Lung (tissue), 14 donors: ENCODE data around the gene USP17L27. TPM values are rescaled to one million over a fixed set of nuclear protein-coding genes. Genes with fewer than 3 reads are reported as not detected.
"Not testable (repeated sequence)": the region's sequence is repeated elsewhere in the genome, so short reads cannot be mapped to it uniquely, and the experiment has no call there.

Experiments
- ATAC-seq: fragments of 200-7000 bp; cut with Tn5 transposase; one replicate; pipeline ENCODE4 v1.9.1; 2020; ENCODE audit warnings: moderate number of reproducible peaks; ENCODE audit not compliant: insufficient read depth, low FRiP score
- DNase-seq, 3 donors: peaks; one replicate each; pipeline ENCODE4 v3.0.0-alpha.2; 2013 to 2017
- H3K27ac ChIP-seq, 2 donors: one replicate each; pipeline ENCODE4 v1.5.1; 2013; ENCODE audit warnings: mild to moderate bottlenecking in 2 of 2, moderate library complexity in 2 of 2, control low read depth in 1 of 2, inconsistent platforms in 1 of 2, low read depth in 1 of 2, low read length in 1 of 2
- H3K27me3 ChIP-seq, 3 donors: one replicate each; pipeline ENCODE4 v1.5.1; 2013; ENCODE audit warnings: low read length in 2 of 3; ENCODE audit not compliant: control insufficient read depth in 3 of 3, insufficient read depth in 3 of 3
- H3K36me3 ChIP-seq, 4 donors: one replicate each; pipeline ENCODE4 v1.5.1; 2013; ENCODE audit warnings: low read length in 4 of 4, mild to moderate bottlenecking in 1 of 4, moderate library complexity in 1 of 4; ENCODE audit not compliant: control insufficient read depth in 4 of 4, insufficient read depth in 4 of 4
- H3K4me1 ChIP-seq, 5 donors: one replicate each; pipeline ENCODE4 v1.5.1; 2013; ENCODE audit warnings: low read length in 5 of 5, mild to moderate bottlenecking in 2 of 5, moderate library complexity in 1 of 5; ENCODE audit not compliant: control insufficient read depth in 5 of 5, insufficient read depth in 5 of 5
- H3K4me3 ChIP-seq: one replicate; pipeline ENCODE4 v1.5.1; 2013; ENCODE audit warnings: mild to moderate bottlenecking, control low read depth, moderate library complexity
- H3K9ac ChIP-seq, 2 donors: one replicate each; pipeline ENCODE4 v1.5.1; 2013; ENCODE audit warnings: low read length in 2 of 2, control low read depth in 1 of 2; ENCODE audit not compliant: insufficient read depth in 1 of 2
- H3K9me3 ChIP-seq, 4 donors: one replicate each; pipeline ENCODE4 v1.5.1; 2013; ENCODE audit warnings: low read length in 3 of 4, mild to moderate bottlenecking in 1 of 4, moderate library complexity in 1 of 4; ENCODE audit not compliant: control insufficient read depth in 4 of 4, insufficient read depth in 3 of 4
- WGBS, 2 donors: extraction: QIAGEN DNeasy Blood & Tissue Kit; methylation state at CpG; one replicate each; pipeline ENCODE4 v1.1.7; 2013; 5-methylcytosine and 5-hydroxymethylcytosine counted together
- long read RNA-seq, 5 donors: transcript quantifications; one replicate each; lab custom pipeline, GENCODE V29; 2026
- polyA plus RNA-seq, 2 donors: library from polyadenylated mRNA; stranded (reverse); fragments of 200-250 nt; gene quantifications; one replicate each; pipeline ENCODE4 v1.2.1, GENCODE V29; 2013
- total RNA-seq, 2 donors: library from RNA; depleted of rRNA in 1 of 2; stranded (reverse); fragments of >200 nt in 1 of 2; gene quantifications; one replicate each; pipeline ENCODE4 v1.2.1, GENCODE V29; 2014 to 2021
- donor health status: Bipolar disorder and iron deficiency.
- donor health status: healthy.
- donor health status: DM: yes; HTN: yes; CAD: no.

USP17L27 gene, protein sequence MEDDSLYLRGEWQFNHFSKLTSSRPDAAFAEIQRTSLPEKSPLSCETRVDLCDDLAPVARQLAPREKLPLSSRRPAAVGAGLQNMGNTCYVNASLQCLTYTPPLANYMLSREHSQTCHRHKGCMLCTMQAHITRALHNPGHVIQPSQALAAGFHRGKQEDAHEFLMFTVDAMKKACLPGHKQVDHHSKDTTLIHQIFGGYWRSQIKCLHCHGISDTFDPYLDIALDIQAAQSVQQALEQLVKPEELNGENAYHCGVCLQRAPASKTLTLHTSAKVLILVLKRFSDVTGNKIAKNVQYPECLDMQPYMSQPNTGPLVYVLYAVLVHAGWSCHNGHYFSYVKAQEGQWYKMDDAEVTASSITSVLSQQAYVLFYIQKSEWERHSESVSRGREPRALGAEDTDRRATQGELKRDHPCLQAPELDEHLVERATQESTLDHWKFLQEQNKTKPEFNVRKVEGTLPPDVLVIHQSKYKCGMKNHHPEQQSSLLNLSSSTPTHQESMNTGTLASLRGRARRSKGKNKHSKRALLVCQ
- total RNA-seq (not detected), polyA plus RNA-seq (not detected)
- long read RNA-seq, donor 1, result 0 reads
- long read RNA-seq, donor 2, result 0 reads
- long read RNA-seq, donor 3, result 0 reads
- long read RNA-seq, donor 4, result 0 reads
- long read RNA-seq, donor 5, result 0 reads

DNA sequence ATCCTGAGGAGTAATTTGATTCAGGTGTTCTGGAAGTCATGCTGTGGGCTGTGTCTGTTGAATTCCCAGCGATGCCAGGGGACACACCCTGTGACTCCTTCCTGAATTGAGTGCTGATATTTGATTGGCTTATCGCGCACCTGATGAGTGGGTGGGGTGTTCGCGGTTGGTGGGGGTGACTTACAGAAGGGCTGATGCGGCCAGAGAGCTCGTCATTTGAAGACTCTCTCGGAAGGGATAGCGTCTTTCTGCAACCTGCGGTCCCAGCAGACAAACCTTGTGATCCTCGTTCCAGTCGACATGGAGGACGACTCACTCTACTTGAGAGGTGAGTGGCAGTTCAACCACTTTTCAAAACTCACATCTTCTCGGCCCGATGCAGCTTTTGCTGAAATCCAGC is at the start of gene USP17L27:
Gene USP17L27 (plus strand): TSS at position 301 of the 400 bp plus-strand sequence. CDS start 0 bp downstream, at position 301.
- not testable (repeated sequence) for H3K27me3 ChIP-seq, ATAC-seq, H3K27ac ChIP-seq, H3K9ac ChIP-seq, DNase-seq, H3K4me3 ChIP-seq, H3K4me1 ChIP-seq, H3K36me3 ChIP-seq, H3K9me3 ChIP-seq
- no CpG with 5 or more reads among the region's 15 CpGs for WGBS, 2 donors

DNA sequence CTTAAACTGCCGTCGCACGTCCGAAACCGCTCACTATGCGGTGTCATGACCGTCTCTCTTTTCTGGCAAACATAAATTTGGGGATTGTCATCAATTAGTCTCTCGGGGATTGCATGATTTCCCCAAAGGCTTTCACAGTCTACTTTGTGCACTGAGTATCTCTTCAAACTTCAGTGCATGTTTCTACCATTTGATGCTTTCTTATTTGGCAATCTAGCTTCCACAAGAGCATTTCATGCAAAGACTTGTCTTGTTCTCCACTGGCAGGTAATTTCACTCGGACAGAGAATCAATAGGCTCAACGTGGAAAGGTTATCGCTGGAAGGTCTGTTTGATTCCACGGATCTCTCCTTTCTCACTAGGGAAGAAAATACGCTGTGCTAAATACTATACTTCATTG is 19.8 kb upstream of the USP17L27 start:
- WGBS, 2 donors, result 86 to 90% methylated on average over 1 of the region's 13 CpGs
- not testable (repeated sequence) for ATAC-seq, H3K27me3 ChIP-seq

GRCh38 chr4:9324865-9325264 is 19.1 kb upstream of the USP17L27 start, which contains the start of gene USP17L24:
TSS of gene USP17L24 (plus strand) at chr4:9325165. CDS start at chr4:9325165, 0 bp downstream.
- H3K4me3 ChIP-seq, H3K9me3 ChIP-seq, DNase-seq, H3K36me3 ChIP-seq, ATAC-seq, H3K27me3 ChIP-seq, H3K4me1 ChIP-seq, H3K27ac ChIP-seq, H3K9ac ChIP-seq: not testable (repeated sequence)
- no CpG with 5 or more reads among the region's 15 CpGs for WGBS, 2 donors

More for the DNA sequence above, 19.8 kb upstream of the USP17L27 start:
- H3K27ac ChIP-seq, DNase-seq, H3K9me3 ChIP-seq, H3K36me3 ChIP-seq, H3K9ac ChIP-seq, H3K4me3 ChIP-seq, H3K4me1 ChIP-seq: not testable (repeated sequence)

GRCh38 chr4:9329611-9330010 is 14.3 kb upstream of the USP17L27 start, which contains the start of gene USP17L25:
TSS of gene USP17L25 (plus strand) at chr4:9329911. CDS start at chr4:9329911, 0 bp downstream.
- H3K9me3 ChIP-seq, H3K36me3 ChIP-seq, H3K4me1 ChIP-seq, DNase-seq, ATAC-seq, H3K27me3 ChIP-seq, H3K4me3 ChIP-seq, H3K9ac ChIP-seq, H3K27ac ChIP-seq: not testable (repeated sequence)
- no CpG with 5 or more reads among the region's 15 CpGs for WGBS, 2 donors

GRCh38 chr4:9334358-9334757 is 9.6 kb upstream of the USP17L27 start, which contains the start of gene USP17L26:
TSS of gene USP17L26 (plus strand) at chr4:9334658. CDS start at chr4:9334658, 0 bp downstream.
- H3K27me3 ChIP-seq, ATAC-seq, H3K9me3 ChIP-seq, H3K36me3 ChIP-seq, H3K27ac ChIP-seq, H3K9ac ChIP-seq, H3K4me3 ChIP-seq, DNase-seq, H3K4me1 ChIP-seq: not testable (repeated sequence)
- WGBS, 2 donors, result no CpG with 5 or more reads among the region's 15 CpGs

DNA sequence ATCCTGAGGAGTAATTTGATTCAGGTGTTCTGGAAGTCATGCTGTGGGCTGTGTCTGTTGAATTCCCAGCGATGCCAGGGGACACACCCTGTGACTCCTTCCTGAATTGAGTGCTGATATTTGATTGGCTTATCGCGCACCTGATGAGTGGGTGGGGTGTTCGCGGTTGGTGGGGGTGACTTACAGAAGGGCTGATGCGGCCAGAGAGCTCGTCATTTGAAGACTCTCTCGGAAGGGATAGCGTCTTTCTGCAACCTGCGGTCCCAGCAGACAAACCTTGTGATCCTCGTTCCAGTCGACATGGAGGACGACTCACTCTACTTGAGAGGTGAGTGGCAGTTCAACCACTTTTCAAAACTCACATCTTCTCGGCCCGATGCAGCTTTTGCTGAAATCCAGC is 4.8 kb upstream of the USP17L27 start, which contains the start of gene USP17L5:
Gene USP17L5 (plus strand): TSS at position 301 of the 400 bp plus-strand sequence. CDS start 0 bp downstream, at position 301.
- not testable (repeated sequence) for H3K36me3 ChIP-seq, H3K27me3 ChIP-seq, H3K27ac ChIP-seq, H3K9ac ChIP-seq, H3K9me3 ChIP-seq, DNase-seq, H3K4me1 ChIP-seq, H3K4me3 ChIP-seq, ATAC-seq
- WGBS, 2 donors, result no CpG with 5 or more reads among the region's 15 CpGs

- not testable (repeated sequence) for H3K36me3 ChIP-seq, H3K27me3 ChIP-seq, H3K27ac ChIP-seq, H3K4me3 ChIP-seq, ATAC-seq, H3K9me3 ChIP-seq, H3K9ac ChIP-seq, H3K4me1 ChIP-seq, DNase-seq
- no CpG with 5 or more reads among the region's 15 CpGs for WGBS, 2 donors
These were observed 4.6 kb downstream of the USP17L27 start, which contains the start of gene USP17L28 for GRCh38 chr4:9348593-9348992. TSS of gene USP17L28 (plus strand) at chr4:9348893. CDS start at chr4:9348893, 0 bp downstream.

GRCh38 chr4:9350866-9351265 is 6.9 kb downstream of the USP17L27 start:
- 96% methylated on average over 12 of the region's 18 CpGs; no CpG with 5 or more reads in 1 of the 2 donors for WGBS, 2 donors
- not testable (repeated sequence) for H3K9ac ChIP-seq, H3K36me3 ChIP-seq, H3K4me3 ChIP-seq, ATAC-seq, DNase-seq, H3K27ac ChIP-seq, H3K9me3 ChIP-seq, H3K4me1 ChIP-seq, H3K27me3 ChIP-seq
